HG03175 (cell line): Measurements from ENCODE around the gene NKAIN2.
"Not testable (repeated sequence)": the region's sequence is repeated elsewhere in the genome, so short reads cannot be mapped to it uniquely, and the experiment has no call there.

ENCODE experiments used
- ATAC-seq: cut with Tn5 transposase; IDR thresholded peaks from one replicate; pipeline ENCODE4 v1.9.1; 2021; ENCODE audit warnings: mild to moderate bottlenecking, moderate library complexity; ENCODE audit not compliant: unreplicated experiment

The NKAIN2 gene

GRCh38 chr6:123956492-123957139 is 153.0 kb downstream of the NKAIN2 start:
- no peak for ATAC-seq

- no peak for ATAC-seq
Observed at GRCh38 chr6:123962508-123962907, 158.8 kb downstream of the NKAIN2 start.

DNA sequence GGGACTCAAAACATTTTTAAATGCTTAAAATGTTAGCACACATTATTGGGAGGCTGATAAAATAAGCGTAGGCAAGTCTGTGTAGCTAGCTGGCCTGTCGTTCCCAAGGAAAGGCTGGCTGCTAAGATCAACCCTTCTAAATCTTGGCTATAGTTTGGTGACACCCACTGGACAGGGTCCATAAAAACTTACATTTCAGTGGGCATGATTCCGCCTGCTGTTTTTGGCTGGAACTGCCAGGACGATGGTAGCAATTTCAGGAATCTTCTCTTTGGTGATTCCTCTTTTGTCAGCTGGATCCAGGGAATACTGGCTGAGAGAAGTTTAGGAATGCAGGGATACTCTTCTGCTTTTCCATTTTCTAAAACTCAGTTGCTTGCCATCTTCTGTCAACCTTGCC is 162.2 kb downstream of the NKAIN2 start:
- no peak for ATAC-seq

DNA sequence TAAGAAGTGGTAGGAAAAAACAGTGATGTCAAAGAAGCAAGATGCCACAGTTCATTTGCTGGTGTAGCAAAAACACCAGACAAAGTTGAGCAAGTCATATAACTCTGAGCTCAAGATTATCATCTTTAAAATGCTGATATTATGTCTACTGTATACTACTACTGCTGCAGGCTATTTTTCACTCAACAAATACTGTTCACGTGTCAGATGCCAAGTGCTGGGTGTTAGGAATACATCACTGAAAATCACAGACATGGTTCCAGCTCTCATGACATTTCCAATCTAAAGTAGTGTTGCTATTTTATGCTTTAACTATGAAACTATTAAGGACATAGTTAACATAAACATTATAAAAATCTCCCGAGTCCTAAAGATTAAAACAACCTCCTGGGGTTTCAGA is 163.0 kb downstream of the NKAIN2 start:
- ATAC-seq, result no peak

DNA sequence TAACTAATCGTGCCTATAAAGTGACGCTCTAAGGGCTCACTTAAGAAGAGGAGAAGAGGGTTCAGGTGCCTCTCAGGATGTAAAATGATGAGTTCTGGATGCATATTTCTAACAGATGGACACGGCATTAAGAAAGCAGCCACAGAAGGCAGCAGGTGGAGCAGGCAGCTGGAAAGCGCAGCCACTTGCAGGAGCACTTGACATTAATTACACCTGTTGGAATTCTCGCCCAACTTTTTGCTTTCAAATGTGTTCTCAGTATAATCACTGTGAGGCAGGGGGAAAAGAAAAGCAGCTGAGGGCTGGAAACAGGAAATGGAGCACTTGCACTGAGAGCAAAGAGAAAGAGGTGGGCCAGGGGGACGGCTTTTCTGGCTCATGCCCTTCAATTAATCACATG is 164.2 kb downstream of the NKAIN2 start:
- no peak for ATAC-seq

DNA sequence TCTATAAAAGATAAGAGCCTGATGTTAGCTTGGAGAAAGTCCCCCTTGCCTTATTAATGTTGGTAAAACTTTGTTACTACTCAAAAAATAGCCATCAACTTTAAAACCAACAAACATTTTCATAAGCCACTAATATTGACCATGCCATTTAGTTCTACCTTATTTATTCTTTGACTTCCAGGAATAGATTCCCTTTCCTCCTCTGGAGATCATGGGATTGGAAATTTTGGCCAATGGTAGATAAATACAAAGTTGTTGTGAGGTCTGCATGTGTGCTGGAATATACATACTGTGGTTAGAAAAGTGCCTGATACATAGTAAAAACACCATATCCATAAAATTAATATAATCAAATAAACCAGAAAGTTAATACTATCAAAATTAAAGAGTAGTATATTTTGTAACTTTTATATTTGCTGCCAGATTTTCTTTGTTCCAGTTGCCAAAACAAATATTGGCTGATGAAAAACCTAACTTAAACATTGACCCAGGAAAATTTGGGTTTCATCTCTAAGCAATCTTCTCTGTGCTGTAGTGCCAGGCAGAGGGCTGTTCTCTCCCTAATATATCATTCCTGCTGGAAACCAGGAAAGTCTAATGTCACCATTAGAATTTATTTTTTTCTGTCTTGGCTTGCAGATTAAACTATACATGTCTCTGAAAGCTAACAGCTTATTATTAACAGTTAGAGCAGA is 169.1 kb downstream of the NKAIN2 start:
- ATAC-seq, result no peak

DNA sequence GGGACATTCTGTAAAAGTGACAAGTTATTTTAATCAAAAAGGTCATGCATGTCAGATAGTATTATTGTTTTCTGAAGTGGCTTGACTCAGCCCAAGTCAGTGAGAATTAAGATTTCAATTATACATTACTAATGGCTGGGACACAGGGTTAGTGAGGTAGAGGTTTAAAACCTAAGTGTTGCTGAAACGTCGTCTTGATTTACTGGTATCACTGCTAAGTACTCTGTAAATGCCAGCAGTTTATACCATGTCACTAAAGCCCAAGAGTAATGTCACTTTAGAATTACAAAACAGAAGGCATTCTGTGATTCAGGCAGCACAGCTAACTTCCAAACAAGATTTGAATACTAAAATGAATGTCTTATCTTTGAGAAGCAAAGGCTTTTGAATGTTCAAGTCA is 176.6 kb downstream of the NKAIN2 start:
- ATAC-seq, result no peak

DNA sequence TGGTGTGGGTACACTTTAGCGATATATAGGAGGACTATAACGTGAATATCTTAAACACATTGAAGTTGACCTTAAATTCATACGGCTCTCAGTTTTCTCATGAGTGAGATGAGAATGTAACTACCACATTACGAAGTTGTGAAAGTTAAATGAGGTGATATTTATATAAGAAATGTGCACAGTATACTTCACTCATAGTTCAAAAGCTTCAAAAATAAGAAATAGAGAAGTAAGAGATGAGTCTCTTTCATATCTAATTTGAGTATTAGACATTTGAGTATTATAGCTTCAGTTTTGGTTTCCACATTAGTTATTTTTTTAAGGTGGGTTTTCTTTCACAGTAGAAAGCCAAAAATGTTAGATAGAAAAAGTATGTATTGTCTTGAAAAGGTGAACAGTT is 183.3 kb downstream of the NKAIN2 start:
- no peak for ATAC-seq

DNA sequence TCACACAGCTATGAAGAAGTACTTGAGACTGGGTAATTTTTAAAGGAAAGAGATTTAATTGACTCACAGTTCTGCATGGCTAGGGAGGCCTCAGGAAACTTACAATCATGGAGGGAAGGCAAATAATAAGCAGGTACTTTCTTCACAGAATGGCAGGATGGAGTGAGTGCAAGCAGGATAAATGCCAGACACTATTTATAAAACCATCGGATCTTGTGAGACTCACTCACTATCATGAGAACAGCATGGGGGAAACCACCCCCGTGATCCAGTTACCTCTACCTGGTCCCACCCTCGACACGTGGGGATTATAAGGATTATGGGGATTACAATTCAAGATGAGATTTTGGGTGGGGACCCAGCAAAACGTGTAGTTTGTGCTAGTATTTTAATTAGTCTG is 186.3 kb downstream of the NKAIN2 start:
- ATAC-seq, result not testable (repeated sequence)

DNA sequence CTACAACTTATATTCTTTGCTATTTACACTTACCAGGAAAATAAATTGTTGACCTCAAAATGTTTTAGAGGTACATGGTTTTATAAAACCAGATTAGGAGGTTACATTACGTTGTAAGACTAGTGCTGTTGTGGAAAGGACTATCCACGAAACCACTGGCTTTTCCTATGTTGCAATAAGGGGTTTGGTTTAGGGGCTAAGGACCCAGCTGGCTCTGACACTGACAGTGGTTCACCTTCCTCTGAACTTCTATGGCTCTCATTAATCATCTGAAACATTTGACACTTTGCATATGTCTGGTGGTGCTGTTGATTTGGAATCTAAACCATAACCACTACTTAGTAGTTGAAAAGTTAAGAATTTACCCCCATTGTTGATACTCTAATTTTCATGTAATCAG is 186.7 kb downstream of the NKAIN2 start:
- no peak for ATAC-seq

DNA sequence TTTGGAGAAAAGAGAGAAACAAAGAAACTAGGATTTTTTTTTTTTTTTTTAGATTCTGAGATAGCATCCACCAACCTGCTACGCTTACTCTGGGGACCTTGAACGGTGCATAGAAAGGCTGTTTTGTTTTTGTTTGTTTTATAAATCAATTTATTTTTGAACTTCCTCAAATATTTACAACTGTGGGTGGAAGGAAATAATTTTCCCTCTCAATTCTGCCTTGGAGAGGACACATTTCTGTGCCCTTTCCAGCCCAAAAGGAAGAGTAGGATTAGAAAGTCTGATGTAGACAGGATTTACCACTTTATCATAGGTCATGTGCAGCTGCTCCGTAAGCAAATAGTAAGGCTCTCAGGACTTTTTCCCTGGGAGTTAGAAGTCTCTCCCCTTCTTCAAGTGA is 190.5 kb downstream of the NKAIN2 start:
- no peak for ATAC-seq

DNA sequence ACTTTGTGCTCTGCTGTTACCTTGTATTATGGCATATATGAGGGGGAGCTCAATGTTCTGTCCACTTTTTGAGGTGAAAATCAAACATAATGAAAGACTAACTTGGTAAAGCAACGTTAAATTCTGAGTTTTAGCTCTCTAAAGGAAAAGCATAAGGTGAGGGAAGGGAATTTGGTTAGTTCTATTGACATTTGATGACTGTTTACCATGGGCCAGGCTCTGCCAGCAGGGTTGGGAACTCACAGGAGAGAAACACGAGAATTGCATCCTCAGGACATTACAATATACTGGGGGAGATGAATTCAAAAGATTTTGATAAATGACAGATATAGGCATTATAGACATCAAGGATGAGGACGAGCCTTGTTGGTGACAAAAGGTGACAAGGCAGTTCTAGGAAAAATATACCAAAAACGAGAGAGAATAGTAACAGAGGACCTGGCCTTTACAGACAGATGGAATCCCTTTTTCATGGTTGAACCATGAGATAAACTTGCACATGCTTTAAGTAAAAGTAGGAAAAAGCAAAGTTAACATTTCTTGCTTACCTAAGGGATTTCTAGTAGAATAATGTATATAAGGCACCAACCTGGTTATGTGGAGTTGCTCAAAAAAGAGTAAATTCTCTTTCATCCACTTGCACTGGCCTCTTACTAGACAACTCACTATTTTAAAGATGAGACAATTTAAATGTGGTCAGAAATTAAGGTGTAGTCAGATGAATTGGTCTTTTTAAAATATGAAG is 191.4 kb downstream of the NKAIN2 start:
- ATAC-seq, result no peak

GRCh38 chr6:123997223-123997622 is 193.6 kb downstream of the NKAIN2 start:
- ATAC-seq, result no peak

DNA sequence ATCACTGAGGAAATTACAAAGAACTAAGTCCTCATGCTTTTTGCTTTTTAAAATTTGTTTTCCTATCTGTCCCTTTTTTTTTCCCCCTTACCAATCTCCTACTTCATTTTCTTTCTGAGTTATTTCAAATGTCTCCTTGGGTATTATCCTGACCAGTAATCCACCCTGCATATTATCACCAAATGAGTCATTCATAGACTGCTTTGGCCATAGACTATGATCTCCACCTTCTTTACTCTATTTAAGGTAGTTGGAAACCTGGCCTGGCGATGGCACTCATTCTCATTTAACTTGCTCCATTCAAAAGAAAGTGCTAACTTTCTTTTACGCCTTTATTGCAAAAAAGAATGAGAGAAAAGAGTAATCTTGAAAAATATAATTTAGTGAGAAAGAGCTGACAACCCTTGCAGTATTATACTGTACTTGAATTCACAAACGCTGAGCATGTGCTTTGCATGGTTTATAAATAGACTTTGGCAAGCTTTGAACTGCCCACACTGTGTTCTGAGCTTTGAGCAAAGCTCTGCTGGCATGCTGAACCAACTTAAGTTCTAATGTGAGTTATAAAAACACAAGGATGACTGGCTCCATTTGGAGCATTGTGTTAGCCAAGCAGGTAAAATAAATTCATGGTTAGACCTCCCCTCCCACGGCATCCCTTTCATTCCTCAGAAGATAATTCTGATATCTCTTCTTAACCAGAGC is 198.9 kb downstream of the NKAIN2 start:
- no peak for ATAC-seq

DNA sequence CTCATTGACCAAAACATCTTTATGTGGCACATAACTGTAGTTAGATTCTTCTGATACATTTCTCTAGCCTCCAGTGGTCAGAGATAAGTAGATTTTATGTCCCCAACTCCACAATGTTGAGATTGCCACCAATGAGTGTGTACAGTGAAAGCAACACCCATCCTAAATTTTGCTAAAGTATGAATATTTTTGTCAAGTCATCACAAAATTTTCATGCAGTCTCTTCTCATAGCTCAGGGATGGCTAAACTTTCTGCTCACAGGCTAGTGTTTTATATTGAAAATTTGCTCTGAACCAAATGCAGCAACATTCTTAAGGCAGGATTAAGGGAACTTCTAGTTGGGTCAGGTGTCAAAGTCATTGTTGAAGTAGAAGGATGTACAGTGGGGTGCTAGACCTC is 203.6 kb downstream of the NKAIN2 start:
- ATAC-seq, result no peak

- ATAC-seq, result no peak
Observed at GRCh38 chr6:124008000-124008987, 204.6 kb downstream of the NKAIN2 start.

DNA sequence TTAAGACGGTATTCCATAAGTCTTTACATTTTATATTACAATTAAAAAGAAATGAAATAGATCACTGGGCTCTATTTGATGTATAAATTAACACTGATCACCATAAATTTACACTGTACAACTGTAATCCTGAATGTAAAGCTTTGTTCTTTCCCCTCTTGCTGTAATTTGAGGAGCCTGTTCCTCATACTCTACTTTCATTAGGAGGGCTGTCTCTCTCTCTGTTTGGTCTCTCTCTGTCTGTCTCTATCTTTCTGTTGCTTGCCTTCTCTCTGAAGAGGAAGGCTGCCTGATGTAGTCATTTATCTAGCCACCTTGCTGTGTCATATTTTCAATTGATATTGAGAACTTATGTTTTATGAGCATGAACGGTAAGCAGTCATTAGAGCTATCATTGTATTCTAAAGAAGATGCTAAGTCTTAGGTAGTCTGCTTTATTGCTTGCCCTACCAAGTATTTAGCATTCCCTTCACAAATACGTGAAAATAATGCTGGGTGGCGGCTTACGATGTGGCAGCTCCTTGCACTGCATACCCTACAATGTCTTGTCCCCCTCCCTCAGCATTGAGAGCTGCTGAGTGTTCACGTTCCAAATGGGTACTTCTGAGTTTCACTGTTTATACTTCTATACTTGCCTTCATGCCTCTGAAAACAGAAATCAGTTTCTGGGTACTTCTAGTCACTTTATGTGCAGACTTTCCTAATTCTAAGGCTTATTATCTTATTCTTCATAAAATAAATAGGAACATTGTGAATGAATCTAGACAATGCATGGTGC is 205.5 kb downstream of the NKAIN2 start:
- no peak for ATAC-seq

GRCh38 chr6:124010574-124010973 is 206.9 kb downstream of the NKAIN2 start:
- ATAC-seq, result no peak

DNA sequence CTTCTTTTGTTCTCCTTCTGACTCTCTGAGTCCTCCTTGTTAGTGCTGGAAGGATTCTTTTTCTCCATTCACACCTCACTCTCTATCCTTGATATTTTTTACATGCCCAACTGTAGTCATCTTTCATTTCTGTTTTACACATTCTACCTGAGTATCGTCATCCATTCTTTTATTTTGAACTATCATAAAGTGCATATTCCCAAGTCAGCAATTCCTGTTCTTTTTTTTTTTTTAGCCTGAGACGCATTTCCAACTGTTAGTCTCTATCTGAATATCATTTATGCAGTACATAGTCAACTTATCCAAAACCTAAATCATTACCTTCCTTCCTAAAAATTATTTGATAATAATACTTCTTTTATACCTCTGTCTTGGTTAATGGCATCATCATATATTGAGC is 207.5 kb downstream of the NKAIN2 start:
- ATAC-seq, result no peak

DNA sequence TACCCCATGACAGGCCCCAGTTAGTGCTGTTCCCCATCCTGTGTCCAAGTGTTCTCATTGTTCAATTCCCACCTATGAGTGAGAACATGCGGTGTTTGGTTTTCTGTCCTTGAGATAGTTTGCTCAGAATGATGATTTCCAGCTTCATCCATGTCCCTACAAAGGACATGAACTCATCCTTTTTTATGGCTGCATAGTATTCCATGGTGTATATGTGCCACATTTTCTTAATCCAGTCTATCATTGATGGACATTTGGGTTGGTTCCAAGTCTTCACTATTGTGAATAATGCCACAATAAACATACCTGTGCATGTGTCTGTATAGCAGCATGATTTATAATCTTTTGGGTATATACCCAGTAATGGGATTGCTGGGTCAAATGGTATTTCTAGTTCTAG is 218.4 kb downstream of the NKAIN2 start:
- not testable (repeated sequence) for ATAC-seq
